ENCODE results near the gene DLG5.

- no peak for TF ChIP-seq CTCF (IDR thresholded peaks at IDR 0.05)
- no peak for TF ChIP-seq EZH2 (IDR thresholded peaks at IDR 0.05; ENCODE audit: borderline replicate concordance, insufficient read depth, low read depth, low read length, poor library complexity, severe bottlenecking)
Measured at GRCh38 chr10:77915319-77916105, 11.0 kb downstream of the DLG5 start.
